AG09319 (cell line): ENCODE data around the gene GTSE1.

Source experiments
- DNase-seq: peaks from one replicate; pipeline ENCODE4 v3.0.0-alpha.2; 2010; ENCODE audit warnings: low read depth; ENCODE audit errors: extremely low read depth
- CTCF ChIP-seq: IDR thresholded peaks from 2 replicates; pipeline ENCODE4 v1.5.1; 2011; ENCODE audit warnings: low read depth, mild to moderate bottlenecking, inconsistent platforms, low read length, moderate library complexity

GTSE1 gene

GRCh38 chr22:46296257-46297150 is at the start of gene GTSE1:
GTSE1 (plus strand) TSS chr22:46296870; CDS start chr22:46297401, 531 bp downstream.
- TF ChIP-seq CTCF = no peak; the same call in none of the 2 replicates
- peak; percentile 92 for DNase-seq

- TF ChIP-seq CTCF = no peak
Measured at GRCh38 chr22:46247443-46247975, 49.2 kb upstream of the GTSE1 start.

GRCh38 chr22:46250035-46250782 is 46.5 kb upstream of the GTSE1 start, which contains the start of gene CDPF1:
CDPF1 (minus strand) TSS chr22:46250293; CDS start chr22:46248284, 2,009 bp downstream.
- TF ChIP-seq CTCF = no peak
- peak; percentile 48 for DNase-seq

More at GRCh38 chr22:46247443-46247975, 49.2 kb upstream of the GTSE1 start:
- DNase-seq = no peak

- DNase-seq = no peak
Measured at GRCh38 chr22:46250783-46251125, 45.9 kb upstream of the GTSE1 start.

GRCh38 chr22:46251266-46251665 is 45.4 kb upstream of the GTSE1 start:
- no peak for DNase-seq
- no peak for TF ChIP-seq CTCF

More at GRCh38 chr22:46250783-46251125, 45.9 kb upstream of the GTSE1 start:
- TF ChIP-seq CTCF = no peak

- no peak for DNase-seq
- TF ChIP-seq CTCF = no peak
Measured at GRCh38 chr22:46251816-46252380, 44.8 kb upstream of the GTSE1 start.
